Subcutaneous adipose tissue (tissue), 4 donors: ENCODE measurements around the gene ITSN1. TPM values are rescaled to one million over a fixed set of nuclear protein-coding genes. Genes with fewer than 3 reads are reported as not detected.

Experiments used
- total RNA-seq, 4 donors: library from RNA; depleted of rRNA; stranded (reverse); fragments of >200 nt; gene quantifications; one replicate each; pipeline ENCODE4 v1.1.0, GENCODE V29; 2016
- TF ChIP-seq, protein P1 (sequence below): fragments of 450-650 bp; IDR thresholded peaks from one replicate; pipeline ENCODE4 v1.5.1; 2016; ENCODE audit warnings: low read depth, mild to moderate bottlenecking, control low read depth, antibody characterized with exemption, moderate library complexity

ITSN1 gene
- total RNA-seq, 4 donors from 2014 or later: 110 to 241 (median 116) TPM

DNA sequence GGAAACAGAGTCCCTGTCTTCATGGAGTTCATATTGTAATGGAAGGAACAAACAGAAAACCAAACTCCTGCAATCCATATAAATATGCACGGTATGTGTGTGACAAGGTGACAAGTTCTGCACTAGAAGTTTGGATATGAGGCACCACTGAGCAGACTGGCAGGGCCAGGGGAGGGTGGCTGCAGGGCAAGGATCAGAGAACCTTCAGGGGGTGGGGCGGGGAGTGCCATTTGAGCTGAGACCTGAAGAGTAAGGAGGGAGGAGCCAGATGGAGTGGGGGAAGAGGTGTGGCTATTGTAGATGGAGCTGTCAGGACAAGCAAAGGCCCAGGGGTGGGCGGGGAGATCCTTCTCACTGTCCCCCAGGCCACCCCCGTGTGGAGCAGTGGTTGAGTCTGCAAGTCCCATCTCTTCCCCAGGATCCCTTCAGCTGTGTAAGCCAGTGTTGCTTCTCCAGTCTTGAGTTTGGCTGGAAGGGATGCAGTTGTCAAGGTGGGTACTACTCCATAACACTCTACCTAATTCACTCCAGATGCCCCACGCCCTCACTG, 196.9 kb downstream of the ITSN1 start:
- TF ChIP-seq, protein P1, sequence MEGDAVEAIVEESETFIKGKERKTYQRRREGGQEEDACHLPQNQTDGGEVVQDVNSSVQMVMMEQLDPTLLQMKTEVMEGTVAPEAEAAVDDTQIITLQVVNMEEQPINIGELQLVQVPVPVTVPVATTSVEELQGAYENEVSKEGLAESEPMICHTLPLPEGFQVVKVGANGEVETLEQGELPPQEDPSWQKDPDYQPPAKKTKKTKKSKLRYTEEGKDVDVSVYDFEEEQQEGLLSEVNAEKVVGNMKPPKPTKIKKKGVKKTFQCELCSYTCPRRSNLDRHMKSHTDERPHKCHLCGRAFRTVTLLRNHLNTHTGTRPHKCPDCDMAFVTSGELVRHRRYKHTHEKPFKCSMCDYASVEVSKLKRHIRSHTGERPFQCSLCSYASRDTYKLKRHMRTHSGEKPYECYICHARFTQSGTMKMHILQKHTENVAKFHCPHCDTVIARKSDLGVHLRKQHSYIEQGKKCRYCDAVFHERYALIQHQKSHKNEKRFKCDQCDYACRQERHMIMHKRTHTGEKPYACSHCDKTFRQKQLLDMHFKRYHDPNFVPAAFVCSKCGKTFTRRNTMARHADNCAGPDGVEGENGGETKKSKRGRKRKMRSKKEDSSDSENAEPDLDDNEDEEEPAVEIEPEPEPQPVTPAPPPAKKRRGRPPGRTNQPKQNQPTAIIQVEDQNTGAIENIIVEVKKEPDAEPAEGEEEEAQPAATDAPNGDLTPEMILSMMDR: no peak

DNA sequence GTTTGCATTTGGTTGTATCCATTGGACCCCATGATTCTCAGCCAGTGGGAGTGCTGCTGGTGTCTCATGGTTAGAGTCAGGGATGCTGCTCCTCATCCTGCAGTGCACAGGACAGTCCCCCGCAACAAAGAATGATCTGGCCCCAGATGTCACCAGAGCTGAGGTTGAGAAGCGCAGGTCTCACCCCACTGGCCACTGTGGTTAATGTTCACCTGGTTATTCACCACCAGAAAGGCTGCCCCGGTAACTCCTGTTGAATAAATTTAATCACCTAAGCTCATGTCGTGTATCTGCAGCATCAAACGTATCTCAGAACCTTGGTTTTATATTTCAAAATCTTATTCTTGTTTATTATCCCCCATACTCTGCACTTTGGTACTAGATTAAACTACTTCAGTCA, 197.5 kb downstream of the ITSN1 start:
- TF ChIP-seq, protein P1: no peak

DNA sequence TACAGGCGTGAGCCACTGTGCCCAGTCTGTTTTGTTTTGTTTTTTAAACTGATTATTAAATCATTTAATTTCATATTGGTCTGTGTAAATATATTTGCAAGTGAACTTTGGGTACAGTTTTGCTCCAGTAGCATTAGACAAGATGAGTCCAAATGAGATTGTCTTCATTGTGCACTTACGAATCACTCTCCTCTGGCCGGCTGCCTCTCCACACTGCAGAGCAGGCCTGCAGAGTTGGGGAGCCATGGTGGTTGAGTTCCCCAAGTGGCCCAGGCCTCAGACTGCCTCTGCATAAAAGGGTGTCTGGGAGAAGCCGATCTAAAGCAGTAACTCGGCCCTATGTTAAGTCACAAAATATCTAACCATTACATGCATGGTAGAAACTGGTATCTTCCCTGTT, 198.5 kb downstream of the ITSN1 start:
- TF ChIP-seq, protein P1: no peak

DNA sequence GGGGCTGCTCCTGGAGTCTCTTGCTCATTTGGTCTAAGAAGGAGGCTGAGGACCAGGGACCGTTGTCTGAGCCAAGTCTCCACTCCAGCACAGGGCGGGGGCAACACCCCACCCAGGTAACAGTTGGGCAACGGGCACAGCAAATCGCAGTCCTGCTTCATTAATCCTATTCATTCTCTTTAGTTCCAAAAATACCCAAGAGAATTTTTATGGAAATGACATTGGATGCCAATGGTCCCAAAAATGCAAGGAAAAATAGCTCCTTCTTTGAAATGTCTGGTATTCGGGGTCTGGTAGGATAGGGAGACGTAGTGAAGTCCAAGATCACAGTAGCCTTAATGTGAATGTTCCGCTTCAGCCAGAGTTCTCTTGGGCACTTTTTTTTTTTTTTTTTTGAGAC, 199.3 kb downstream of the ITSN1 start:
- TF ChIP-seq, protein P1: no peak

DNA sequence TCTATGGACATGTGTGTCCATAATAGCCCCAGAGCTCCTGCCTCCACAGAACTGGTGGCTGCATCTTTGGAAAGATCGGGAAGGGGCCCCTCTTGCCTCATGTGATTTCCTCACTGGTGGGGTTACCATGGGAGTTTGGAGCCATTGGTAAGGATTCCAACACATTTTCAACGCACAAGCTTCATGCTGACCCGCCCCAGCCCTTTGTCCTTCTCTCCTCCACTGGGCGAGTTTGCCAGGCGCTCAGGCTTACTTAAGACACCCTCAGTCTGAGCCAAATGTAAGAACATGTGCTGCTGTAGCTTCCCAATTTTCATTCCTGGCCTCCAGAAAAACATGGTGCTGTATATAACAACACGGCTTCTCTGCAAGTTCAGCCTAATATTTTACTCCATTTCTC, 200.9 kb downstream of the ITSN1 start:
- TF ChIP-seq, protein P1: no peak

DNA sequence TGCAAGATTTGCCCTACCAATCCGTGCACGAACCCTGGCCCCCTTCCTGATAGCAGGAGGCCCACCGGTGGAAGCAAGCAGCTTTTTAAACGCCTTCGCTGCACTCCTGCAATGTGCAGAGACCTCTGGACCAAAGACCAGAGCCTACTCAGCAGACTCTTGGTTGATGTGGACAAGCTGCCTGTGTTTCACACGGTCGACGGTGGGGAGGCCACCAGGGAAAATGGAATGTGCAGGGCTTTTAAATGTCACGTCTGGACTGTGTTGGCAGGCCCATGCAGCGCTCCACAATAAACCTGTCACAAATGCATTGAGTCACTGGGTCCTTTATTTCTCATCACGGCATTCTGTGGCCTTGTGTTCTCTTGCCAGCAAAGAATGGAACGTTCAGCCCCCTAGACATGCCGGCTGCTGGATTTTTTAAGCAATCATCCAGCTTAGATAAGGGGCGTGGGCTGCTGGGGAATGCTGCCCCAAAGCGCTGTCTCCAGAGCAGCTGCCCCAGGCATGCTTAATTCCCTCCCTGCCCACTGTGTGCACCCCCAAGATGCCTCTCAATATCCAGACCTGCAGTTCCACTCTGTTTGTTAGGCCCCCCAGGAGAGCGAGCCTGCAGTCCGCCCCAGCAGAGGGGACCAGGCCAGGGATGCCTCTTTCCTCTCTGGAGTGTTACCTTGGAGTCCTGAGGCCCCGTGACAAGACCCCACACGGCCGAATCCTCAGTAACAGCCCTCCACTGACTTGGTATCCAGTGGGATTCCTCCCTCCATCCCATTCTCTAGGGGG, 202.0 kb downstream of the ITSN1 start:
- TF ChIP-seq, protein P1: no peak

DNA sequence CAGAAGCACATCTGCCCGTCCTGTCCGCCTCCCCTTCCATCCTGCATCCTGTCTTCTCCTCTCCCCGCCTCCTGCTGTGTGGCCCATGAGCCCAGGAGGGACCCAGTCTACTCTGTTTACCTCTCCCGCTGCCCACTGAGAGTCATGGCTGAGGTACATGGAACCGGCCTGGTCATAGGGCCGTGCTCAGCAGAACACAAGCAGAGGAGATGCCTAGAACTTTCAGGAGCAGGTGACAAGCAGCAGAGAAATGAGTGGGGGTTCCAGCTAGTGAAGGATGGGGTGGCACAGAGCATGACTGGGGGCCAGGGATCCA, 202.5 kb downstream of the ITSN1 start:
- TF ChIP-seq, protein P1: no peak
